ENCODE results near the gene NEDD4L.

DNA sequence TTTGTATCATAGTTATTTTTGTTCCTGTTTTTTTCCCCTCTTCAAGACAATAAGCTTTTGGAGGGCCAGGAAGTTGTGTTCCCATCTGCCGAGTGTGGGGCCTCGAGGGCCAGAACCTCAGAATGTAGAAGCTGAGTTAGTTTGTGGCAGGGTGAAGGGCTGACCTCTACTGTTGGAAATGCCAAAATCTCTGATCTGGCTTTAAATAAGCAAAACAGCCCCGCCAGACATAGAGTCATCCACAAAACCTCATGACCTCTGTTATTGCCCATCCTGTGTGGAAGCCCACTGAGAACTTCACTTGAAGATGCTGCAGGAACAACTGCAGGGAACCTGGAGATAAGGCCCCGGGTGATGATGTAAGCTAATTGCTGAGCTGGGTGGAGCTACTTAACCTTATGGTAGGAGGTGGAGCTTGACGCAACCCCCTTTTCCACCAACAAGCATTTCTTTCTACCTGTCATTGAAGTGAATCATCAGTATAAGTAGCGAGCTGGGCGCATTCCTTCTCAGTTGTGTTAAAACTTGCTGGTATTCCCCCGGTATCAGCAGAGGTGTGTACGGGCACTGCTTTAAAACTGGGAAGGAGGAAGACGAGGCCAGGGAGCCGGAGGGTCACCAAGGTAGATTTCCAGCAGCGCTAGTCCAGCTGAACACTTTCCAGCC lies 177.2 kb downstream of the NEDD4L start:
- TF ChIP-seq, protein P1, sequence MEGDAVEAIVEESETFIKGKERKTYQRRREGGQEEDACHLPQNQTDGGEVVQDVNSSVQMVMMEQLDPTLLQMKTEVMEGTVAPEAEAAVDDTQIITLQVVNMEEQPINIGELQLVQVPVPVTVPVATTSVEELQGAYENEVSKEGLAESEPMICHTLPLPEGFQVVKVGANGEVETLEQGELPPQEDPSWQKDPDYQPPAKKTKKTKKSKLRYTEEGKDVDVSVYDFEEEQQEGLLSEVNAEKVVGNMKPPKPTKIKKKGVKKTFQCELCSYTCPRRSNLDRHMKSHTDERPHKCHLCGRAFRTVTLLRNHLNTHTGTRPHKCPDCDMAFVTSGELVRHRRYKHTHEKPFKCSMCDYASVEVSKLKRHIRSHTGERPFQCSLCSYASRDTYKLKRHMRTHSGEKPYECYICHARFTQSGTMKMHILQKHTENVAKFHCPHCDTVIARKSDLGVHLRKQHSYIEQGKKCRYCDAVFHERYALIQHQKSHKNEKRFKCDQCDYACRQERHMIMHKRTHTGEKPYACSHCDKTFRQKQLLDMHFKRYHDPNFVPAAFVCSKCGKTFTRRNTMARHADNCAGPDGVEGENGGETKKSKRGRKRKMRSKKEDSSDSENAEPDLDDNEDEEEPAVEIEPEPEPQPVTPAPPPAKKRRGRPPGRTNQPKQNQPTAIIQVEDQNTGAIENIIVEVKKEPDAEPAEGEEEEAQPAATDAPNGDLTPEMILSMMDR (IDR thresholded peaks at IDR 0.05; ENCODE audit: low read depth, low read length), result no peak
- TF ChIP-seq POLR2A (IDR thresholded peaks at IDR 0.05; ENCODE audit: extremely low read depth, insufficient read length), result no peak
